H1 (cell line): ENCODE measurements around the gene DDX21. TPM values are rescaled to one million over a fixed set of nuclear protein-coding genes. Genes with fewer than 3 reads are reported as not detected.

Experiments
- ASH2L ChIP-seq: fragments of 200-600, 300-600 bp; sonication (generic); IDR thresholded peaks from one replicate; pipeline ENCODE4 v1.7.1; 2017; ENCODE audit warnings: low read length
- BACH1 ChIP-seq: IDR thresholded peaks from 2 replicates; pipeline ENCODE4 v1.6.1; 2012; ENCODE audit warnings: low read length, improper control_type of control experiment
- BCL11A ChIP-seq, 2 experiments: IDR thresholded peaks; one replicate each; pipeline ENCODE4 v1.6.1; 2011; ENCODE audit warnings: low read depth in 2 of 2, low read length in 2 of 2, mild to moderate bottlenecking in 2 of 2
- CBX5 ChIP-seq: fragments of 300-800, 300-1000 bp; sonication (generic); IDR thresholded peaks from 2 replicates; pipeline ENCODE4 v1.7.1; 2016; ENCODE audit warnings: antibody characterized with exemption, low read length, low read depth
- CHD1 ChIP-seq: IDR thresholded peaks from 2 replicates; pipeline ENCODE4 v1.6.1; 2012; ENCODE audit warnings: low read depth, low read length, improper control_type of control experiment
- CREB1 ChIP-seq: IDR thresholded peaks from 2 replicates; pipeline ENCODE4 v1.6.1; 2012; ENCODE audit warnings: inconsistent platforms
- GABPA ChIP-seq: IDR thresholded peaks from 2 replicates; pipeline ENCODE4 v1.6.1; 2011; ENCODE audit warnings: mild to moderate bottlenecking, low read length, moderate library complexity, borderline replicate concordance; ENCODE audit not compliant: insufficient read depth
- HDAC2 ChIP-seq, 2 experiments: fragments of 300-600 bp in 1 of 2; sonication (generic) in 1 of 2; IDR thresholded peaks; 2 replicates each; pipeline ENCODE4 v1.6.1; 2011 to 2012; ENCODE audit warnings: low read depth in 2 of 2, low read length in 2 of 2, mild to moderate bottlenecking in 2 of 2, moderate library complexity in 2 of 2, borderline replicate concordance in 1 of 2, inconsistent platforms in 1 of 2
- JUN ChIP-seq: IDR thresholded peaks from 2 replicates; pipeline ENCODE4 v1.6.1; 2011; ENCODE audit warnings: low read depth, mild to moderate bottlenecking, improper control_type of control experiment, low read length
- KDM4A ChIP-seq: IDR thresholded peaks from one replicate; pipeline ENCODE4 v1.7.1; 2012; ENCODE audit warnings: low read depth, mild to moderate bottlenecking, moderate library complexity, low read length, inconsistent platforms; ENCODE audit not compliant: severe bottlenecking
- PHF8 ChIP-seq: fragments of 200-600 bp; sonication (generic); conservative IDR thresholded peaks from 2 replicates; pipeline ENCODE4 v1.7.1; 2012; ENCODE audit warnings: low read depth, mild to moderate bottlenecking, inconsistent platforms, low read length, moderate library complexity
- POU5F1 ChIP-seq: IDR thresholded peaks from 2 replicates; pipeline ENCODE4 v1.6.1; 2011; ENCODE audit warnings: low read depth, mild to moderate bottlenecking, low read length, moderate library complexity
- RBBP5 ChIP-seq: IDR thresholded peaks from 2 replicates; pipeline ENCODE4 v1.7.1; 2012; ENCODE audit warnings: low read depth, mild to moderate bottlenecking, inconsistent platforms, low read length, moderate library complexity, borderline replicate concordance
- SIN3A ChIP-seq, 2 experiments: IDR thresholded peaks in 1 of 2; conservative IDR thresholded peaks in 1 of 2; 2 replicates each; pipeline ENCODE4 v1.6.1; 2011 to 2012; ENCODE audit warnings: low read length in 2 of 2, improper control_type of control experiment in 1 of 2, low read depth in 1 of 2, mild to moderate bottlenecking in 1 of 2
- SUZ12 ChIP-seq: fragments of 200-600 bp; sonication (generic); IDR thresholded peaks from 2 replicates; pipeline ENCODE4 v1.6.1; 2012; ENCODE audit warnings: mild to moderate bottlenecking, inconsistent platforms, low read length, moderate library complexity, mixed read lengths
- TAF1 ChIP-seq: IDR thresholded peaks from 2 replicates; pipeline ENCODE4 v1.6.1; 2011; ENCODE audit warnings: mild to moderate bottlenecking, low read depth, low read length
- TBP ChIP-seq: IDR thresholded peaks from 2 replicates; pipeline ENCODE4 v1.6.1; 2011; ENCODE audit warnings: low read depth, low read length, improper control_type of control experiment
- TEAD4 ChIP-seq: IDR thresholded peaks from 2 replicates; pipeline ENCODE4 v1.6.1; 2012; ENCODE audit warnings: low read depth, low read length, inconsistent platforms, mixed read lengths
- YY1 ChIP-seq: IDR thresholded peaks from 2 replicates; pipeline ENCODE4 v1.6.1; 2011; ENCODE audit warnings: low read depth, mild to moderate bottlenecking, low read length
- polyA plus RNA-seq, 7 experiments: library from polyadenylated mRNA; depleted of rRNA in 3 of 7; stranded (reverse) in 5 of 7; unstranded in 2 of 7; fragments of >200 nt in 5 of 7; fragments of 200-250 nt in 2 of 7; gene quantifications; 1 replicate in 5 of 7; 2 replicates in 1 of 7; 4 replicates in 1 of 7; pipeline versions ENCODE4 v1.2.1 to v1.2.3, GENCODE V29; 2011 to 2013; ENCODE audit warnings: missing spikeins in 2 of 7, mixed read lengths in 2 of 7
- total RNA-seq: library from RNA; stranded (reverse); fragmentation: NEBNext Ultra II Directional; extraction: Animal tissue kit (Norgen Biotek cat#: 25700); gene quantifications from 2 replicates; pipeline ENCODE4 v1.2.1, GENCODE V29; 2021
- TF ChIP-seq, protein P1 (sequence below): IDR thresholded peaks from 2 replicates; pipeline ENCODE4 v1.6.1; 2012; ENCODE audit warnings: inconsistent platforms
- TF ChIP-seq, protein P2 (sequence below): IDR thresholded peaks from 2 replicates; pipeline ENCODE4 v1.6.1; 2012; ENCODE audit warnings: low read length, inconsistent platforms

Gene DDX21
- total and polyA plus RNA-seq, 2 of the 8 experiments (the other 6 are each of a cell fraction or from before 2014, with no cell fraction given), result 67.0 to 195 TPM

- TF ChIP-seq, protein P1, sequence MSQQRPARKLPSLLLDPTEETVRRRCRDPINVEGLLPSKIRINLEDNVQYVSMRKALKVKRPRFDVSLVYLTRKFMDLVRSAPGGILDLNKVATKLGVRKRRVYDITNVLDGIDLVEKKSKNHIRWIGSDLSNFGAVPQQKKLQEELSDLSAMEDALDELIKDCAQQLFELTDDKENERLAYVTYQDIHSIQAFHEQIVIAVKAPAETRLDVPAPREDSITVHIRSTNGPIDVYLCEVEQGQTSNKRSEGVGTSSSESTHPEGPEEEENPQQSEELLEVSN, result peak; percentile 3; the same call in 1 of the 2 replicates
- TF ChIP-seq PHF8 (peak; percentile 91), YY1 (peak; percentile 39; the same call in 1 of the 2 replicates), TAF1 (peak; percentile 93), SIN3A (conservative IDR thresholded peaks at IDR 0.05 in 1 of 2, IDR thresholded peaks at IDR 0.05 in 1 of 2; ENCODE audit: low read depth in 1 of 2, low read length in 2 of 2) (peak in 1 of 2 experiments; percentile 71; a peak in 2 of 4 replicates), RBBP5 (peak; percentile 92), TEAD4 (peak; percentile 71; the same call in 1 of the 2 replicates), KDM4A (peak; percentile 86), JUN (no peak), BACH1 (peak; percentile 73), HDAC2 (IDR thresholded peaks at IDR 0.05; ENCODE audit: borderline replicate concordance in 1 of 2, low read depth in 2 of 2, low read length in 2 of 2) (peak in 1 of 2 experiments; percentile 26; a peak in 1 of 4 replicates), POU5F1 (peak; percentile 47; the same call in 1 of the 2 replicates), TBP (peak; percentile 88), GABPA (no peak), CHD1 (no peak), CREB1 (peak; percentile 74; the same call in 1 of the 2 replicates), BCL11A (IDR thresholded peaks at IDR 0.05; ENCODE audit: low read depth in 2 of 2, low read length in 2 of 2) (no peak), CBX5 (no peak), SUZ12 (no peak), ASH2L (peak; percentile 90)
- TF ChIP-seq, protein P2, sequence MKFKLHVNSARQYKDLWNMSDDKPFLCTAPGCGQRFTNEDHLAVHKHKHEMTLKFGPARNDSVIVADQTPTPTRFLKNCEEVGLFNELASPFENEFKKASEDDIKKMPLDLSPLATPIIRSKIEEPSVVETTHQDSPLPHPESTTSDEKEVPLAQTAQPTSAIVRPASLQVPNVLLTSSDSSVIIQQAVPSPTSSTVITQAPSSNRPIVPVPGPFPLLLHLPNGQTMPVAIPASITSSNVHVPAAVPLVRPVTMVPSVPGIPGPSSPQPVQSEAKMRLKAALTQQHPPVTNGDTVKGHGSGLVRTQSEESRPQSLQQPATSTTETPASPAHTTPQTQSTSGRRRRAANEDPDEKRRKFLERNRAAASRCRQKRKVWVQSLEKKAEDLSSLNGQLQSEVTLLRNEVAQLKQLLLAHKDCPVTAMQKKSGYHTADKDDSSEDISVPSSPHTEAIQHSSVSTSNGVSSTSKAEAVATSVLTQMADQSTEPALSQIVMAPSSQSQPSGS, result peak; percentile 63; the same call in 1 of the 2 replicates
Measured at GRCh38 chr10:68988530-68989316, 32.8 kb downstream of the DDX21 start, which contains the start of gene KIFBP (continued).
